ENCODE measurements around the gene SETD7. TPM values are rescaled to one million over a fixed set of nuclear protein-coding genes. Genes with fewer than 3 reads are reported as not detected.

The SETD7 gene
- total and polyA plus RNA-seq, 7 donors = 15.2 to 96.0 (median 78.4) TPM

DNA sequence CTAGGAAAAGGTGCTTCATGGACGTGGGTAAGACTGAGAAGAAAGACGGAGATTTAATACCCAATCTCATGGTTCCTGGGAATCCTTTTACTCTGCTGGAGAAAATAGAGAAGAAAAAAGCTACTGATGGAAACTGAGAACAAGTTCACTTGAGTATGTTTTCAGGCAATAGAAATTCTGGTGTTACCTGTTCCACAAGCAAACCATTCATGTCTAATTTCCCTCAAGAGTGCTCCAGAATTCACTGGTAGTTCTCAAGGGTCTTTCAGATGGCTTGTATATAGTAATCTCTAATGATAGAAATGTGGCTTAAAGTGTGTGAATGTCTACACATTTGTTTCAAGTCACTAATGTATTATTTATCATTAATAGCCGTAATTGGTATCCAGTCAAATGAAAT, 22.5 kb downstream of the SETD7 start:
- DNase-seq (no peak), ATAC-seq (no peak)
- Histone ChIP-seq H3K4me1 (peaks cover 47% of the 10 kb centered on the region), H3K9me3 (no peaks in the 10 kb centered on the region), H3K36me3 (ENCODE audit: insufficient read depth in 1 of 2, low read depth in 1 of 2) (peaks cover 0 to 25% of the 10 kb centered on the region in 2 donors), H3K27ac (peak overlapping the region; percentile 85), H3K27me3 (ENCODE audit: insufficient read depth in 3 of 3, low read length in 2 of 3) (no peaks in the 10 kb centered on the region), H3K4me3 (peak overlapping the region; percentile 41)
- TF ChIP-seq, protein P1, sequence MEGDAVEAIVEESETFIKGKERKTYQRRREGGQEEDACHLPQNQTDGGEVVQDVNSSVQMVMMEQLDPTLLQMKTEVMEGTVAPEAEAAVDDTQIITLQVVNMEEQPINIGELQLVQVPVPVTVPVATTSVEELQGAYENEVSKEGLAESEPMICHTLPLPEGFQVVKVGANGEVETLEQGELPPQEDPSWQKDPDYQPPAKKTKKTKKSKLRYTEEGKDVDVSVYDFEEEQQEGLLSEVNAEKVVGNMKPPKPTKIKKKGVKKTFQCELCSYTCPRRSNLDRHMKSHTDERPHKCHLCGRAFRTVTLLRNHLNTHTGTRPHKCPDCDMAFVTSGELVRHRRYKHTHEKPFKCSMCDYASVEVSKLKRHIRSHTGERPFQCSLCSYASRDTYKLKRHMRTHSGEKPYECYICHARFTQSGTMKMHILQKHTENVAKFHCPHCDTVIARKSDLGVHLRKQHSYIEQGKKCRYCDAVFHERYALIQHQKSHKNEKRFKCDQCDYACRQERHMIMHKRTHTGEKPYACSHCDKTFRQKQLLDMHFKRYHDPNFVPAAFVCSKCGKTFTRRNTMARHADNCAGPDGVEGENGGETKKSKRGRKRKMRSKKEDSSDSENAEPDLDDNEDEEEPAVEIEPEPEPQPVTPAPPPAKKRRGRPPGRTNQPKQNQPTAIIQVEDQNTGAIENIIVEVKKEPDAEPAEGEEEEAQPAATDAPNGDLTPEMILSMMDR (IDR thresholded peaks at IDR 0.05) = no peak
- intact Hi-C loops (cut with DNase I) = loop anchor here (5.0 to 10.0 kb wide), 2 partner anchors 36 to 499 kb away; no protein-coding TSS in a partner anchor
- WGBS, 3 donors = 43 to 68% (median 45%) methylated on average over 3 of the region's 3 CpGs

DNA sequence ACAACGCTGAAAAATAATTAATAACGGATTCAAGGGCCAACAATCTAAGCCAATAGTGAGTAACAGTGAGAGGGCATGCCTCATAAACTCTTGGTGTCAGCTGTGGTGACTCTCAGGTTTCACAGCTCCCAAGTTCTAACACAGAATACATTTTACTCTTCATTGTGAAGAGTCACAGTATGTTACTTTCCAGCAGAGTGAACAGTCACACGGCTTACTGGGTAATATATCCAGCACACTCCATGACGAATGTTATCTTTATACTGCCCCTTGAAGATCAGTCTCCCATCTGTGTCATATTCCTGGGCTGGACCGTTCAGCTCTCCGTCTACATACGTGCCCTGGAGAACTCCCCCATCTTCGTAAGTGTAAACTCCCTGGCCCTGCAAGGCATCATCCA, 23.1 kb downstream of the SETD7 start:
- Histone ChIP-seq H3K36me3 (ENCODE audit: insufficient read depth in 1 of 2, low read depth in 1 of 2) (peaks cover 0 to 31% of the 10 kb centered on the region in 2 donors), H3K27me3 (ENCODE audit: insufficient read depth in 3 of 3, low read length in 2 of 3) (no peaks in the 10 kb centered on the region), H3K4me3 (peak overlapping the region; percentile 41), H3K9me3 (no peaks in the 10 kb centered on the region), H3K4me1 (peaks cover 47% of the 10 kb centered on the region), H3K27ac (peak overlapping the region; percentile 85)
- ATAC-seq (peak; percentile 85 to 90 (median 88)), DNase-seq (no peak)
- 15 to 39% (median 25%) methylated on average over 8 of the region's 8 CpGs for WGBS, 3 donors
- TF ChIP-seq, protein P1 (IDR thresholded peaks at IDR 0.05) = no peak
- intact Hi-C loops (cut with DNase I) = loop anchor here (5.0 to 10.0 kb wide), 2 partner anchors 36 to 498 kb away; no protein-coding TSS in a partner anchor

DNA sequence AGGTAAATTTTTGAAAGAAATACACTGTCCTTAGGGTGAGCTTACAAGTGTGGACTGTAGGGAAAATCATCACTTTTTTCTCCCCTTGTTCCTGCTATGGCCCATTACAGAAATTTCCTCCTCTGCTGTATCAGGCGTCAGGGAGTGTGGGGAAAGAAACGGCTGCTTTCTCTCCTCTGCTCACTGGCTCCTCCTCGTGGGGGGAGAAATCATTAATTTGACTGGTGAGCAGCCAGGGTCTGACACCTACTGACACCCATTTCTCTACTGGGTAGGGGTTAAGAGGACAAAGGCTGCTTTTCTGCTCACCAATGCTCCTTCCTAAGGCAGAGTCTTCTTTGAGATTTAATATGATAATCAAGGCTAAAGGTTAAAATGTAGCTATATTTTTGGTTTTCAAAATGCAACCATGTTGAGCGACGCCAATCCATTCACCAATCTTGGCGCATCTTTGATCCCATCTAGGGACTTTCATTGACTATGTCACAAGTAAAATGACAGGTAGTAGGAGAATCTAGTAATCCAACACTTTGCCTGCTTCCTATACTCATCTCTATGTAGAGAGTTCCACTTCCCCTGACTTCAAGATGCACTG, 25.1 kb downstream of the SETD7 start:
- intact Hi-C loops (cut with DNase I) = loop anchor here (5.0 to 10.0 kb wide), 2 partner anchors 34 to 496 kb away; no protein-coding TSS in a partner anchor
- 50 to 52% (median 51%) methylated on average over 6 of the region's 6 CpGs for WGBS, 3 donors
- TF ChIP-seq, protein P1 (IDR thresholded peaks at IDR 0.05) = peak; percentile 66
- H3K4me1 ChIP-seq = peaks cover 29% of the 10 kb centered on the region
- H3K9me3 ChIP-seq = no peaks in the 10 kb centered on the region
- no peaks in the 10 kb centered on the region for H3K27me3 ChIP-seq (ENCODE audit: insufficient read depth in 3 of 3, low read length in 2 of 3)
- H3K27ac ChIP-seq = peak overlapping the region; percentile 5
- DNase-seq (peak in 1 of 2 donors; percentile 31), ATAC-seq (peak; percentile 43 to 71 (median 64))
- no peak overlapping the region for H3K4me3 ChIP-seq
- H3K36me3 ChIP-seq (ENCODE audit: insufficient read depth in 1 of 2, low read depth in 1 of 2) = peaks cover 0 to 49% of the 10 kb centered on the region in 2 donors

DNA sequence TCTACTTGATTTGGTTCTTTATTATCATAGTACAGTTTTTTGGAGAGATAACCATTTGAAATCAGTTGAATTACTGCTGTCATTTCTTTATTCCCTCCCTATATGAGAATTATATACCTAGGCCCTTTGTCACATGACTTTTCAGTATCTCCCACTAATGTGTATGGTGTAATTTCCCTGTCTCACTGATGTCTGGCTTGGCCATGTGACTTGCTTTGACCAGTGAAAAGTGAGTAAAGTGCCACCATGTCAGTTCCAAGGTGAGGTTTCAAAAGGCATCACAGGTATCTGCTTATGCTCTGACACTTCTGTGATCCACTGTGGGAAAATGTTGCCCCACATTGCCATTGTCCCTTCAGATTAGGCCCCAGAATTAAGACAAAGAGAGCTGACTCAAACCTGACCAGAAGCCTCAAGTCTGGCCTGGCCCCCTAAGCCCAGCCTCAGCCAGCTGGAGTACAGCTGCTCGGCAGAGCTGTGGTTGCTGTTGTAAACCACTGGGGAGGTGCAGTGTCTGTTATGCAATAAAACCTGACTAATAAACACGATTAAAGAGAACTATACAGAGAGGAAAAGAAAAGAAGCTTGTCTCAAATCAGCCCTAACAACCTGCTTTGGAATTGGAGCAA, 27.5 kb downstream of the SETD7 start:
- intact Hi-C loops (cut with DNase I) = no loop called here
- Histone ChIP-seq H3K27me3 (ENCODE audit: insufficient read depth in 3 of 3, low read length in 2 of 3) (no peaks in the 10 kb centered on the region), H3K9me3 (no peaks in the 10 kb centered on the region), H3K4me3 (no peak overlapping the region), H3K27ac (no peak overlapping the region), H3K4me1 (peaks cover 18% of the 10 kb centered on the region), H3K36me3 (ENCODE audit: insufficient read depth in 1 of 2, low read depth in 1 of 2) (peaks cover 0 to 71% of the 10 kb centered on the region in 2 donors)
- DNase-seq = peak; percentile 66 to 80
- 24 to 48% (median 28%) methylated on average over 2 of the region's 2 CpGs for WGBS, 3 donors
- TF ChIP-seq, protein P1 (IDR thresholded peaks at IDR 0.05) = no peak
- ATAC-seq = peak in 3 of 4 donors; percentile 21 to 62 (median 37)
